ENCODE measurements around the gene FTCD. TPM values are rescaled to one million over a fixed set of nuclear protein-coding genes. Genes with fewer than 3 reads are reported as not detected.

FTCD gene
- total RNA-seq, 1 donor from 2014 or later = 2.3 TPM

GRCh38 chr21:46117586-46118315, 37.6 kb downstream of the FTCD start:
- H3K4me3 Mint-ChIP-seq (ENCODE audit: unreplicated experiment) = no peak overlapping the region
- peaks cover 36% of the 10 kb centered on the region for H3K36me3 Mint-ChIP-seq (ENCODE audit: unreplicated experiment)
- TF ChIP-seq CTCF (IDR thresholded peaks at IDR 0.05) = no peak
- peaks cover 21% of the 10 kb centered on the region for H3K4me1 Mint-ChIP-seq (ENCODE audit: unreplicated experiment)
- H3K27ac Mint-ChIP-seq (ENCODE audit: unreplicated experiment) = no peak overlapping the region
- peak; percentile 84 for DNase-seq (ENCODE audit: extremely low spot score, unreplicated experiment)
- H3K9me3 Mint-ChIP-seq (ENCODE audit: unreplicated experiment) = no peaks in the 10 kb centered on the region
- H3K27me3 Mint-ChIP-seq (ENCODE audit: unreplicated experiment) = no peaks in the 10 kb centered on the region

DNA sequence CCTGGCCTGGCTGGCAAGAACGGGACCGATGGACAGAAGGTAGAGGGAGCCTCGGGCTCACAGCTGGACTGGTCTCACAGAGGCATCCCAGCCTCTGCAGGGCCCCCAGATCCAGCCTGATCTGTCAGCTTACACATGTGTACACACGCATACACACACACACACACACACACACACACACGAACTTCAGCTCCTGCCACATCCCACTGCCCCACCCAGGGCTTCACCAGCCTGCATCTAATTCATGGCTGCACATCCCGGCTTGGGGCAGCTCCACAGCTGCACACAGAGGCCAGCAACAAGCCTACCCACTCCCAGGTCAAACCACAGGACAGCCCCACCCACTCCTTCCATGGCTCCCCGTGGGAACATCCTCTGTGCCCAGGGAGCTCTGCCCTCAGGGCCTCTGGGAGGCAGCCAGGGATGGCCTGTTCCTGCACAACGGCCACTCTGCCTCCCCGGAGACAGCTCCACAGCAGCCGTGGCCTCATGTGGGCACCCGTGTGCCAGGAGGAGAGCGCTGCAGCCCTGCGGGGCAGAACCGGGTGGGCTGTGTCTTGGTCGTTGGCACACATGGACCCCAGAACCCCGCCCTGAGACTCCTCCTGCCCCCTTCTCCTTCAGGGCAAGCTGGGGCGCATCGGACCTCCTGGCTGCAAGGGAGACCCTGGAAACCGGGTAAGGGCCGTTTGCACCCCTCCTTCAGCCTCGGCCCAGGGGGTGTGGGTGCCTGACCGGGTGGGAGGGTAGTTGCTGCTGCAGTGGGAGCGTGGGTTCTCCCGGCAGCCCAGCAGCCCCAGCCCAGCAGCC, 38.4 kb downstream of the FTCD start:
- Mint-ChIP-seq H3K4me1 (ENCODE audit: unreplicated experiment) (peaks cover 21% of the 10 kb centered on the region), H3K27ac (ENCODE audit: unreplicated experiment) (peak overlapping the region; percentile 82), H3K36me3 (ENCODE audit: unreplicated experiment) (peaks cover 30% of the 10 kb centered on the region), H3K27me3 (ENCODE audit: unreplicated experiment) (no peaks in the 10 kb centered on the region), H3K4me3 (ENCODE audit: unreplicated experiment) (peak overlapping the region; percentile 1), H3K9me3 (ENCODE audit: unreplicated experiment) (no peaks in the 10 kb centered on the region)
- no peak for TF ChIP-seq CTCF (IDR thresholded peaks at IDR 0.05)
- DNase-seq (ENCODE audit: extremely low spot score, unreplicated experiment) = peak; percentile 91

DNA sequence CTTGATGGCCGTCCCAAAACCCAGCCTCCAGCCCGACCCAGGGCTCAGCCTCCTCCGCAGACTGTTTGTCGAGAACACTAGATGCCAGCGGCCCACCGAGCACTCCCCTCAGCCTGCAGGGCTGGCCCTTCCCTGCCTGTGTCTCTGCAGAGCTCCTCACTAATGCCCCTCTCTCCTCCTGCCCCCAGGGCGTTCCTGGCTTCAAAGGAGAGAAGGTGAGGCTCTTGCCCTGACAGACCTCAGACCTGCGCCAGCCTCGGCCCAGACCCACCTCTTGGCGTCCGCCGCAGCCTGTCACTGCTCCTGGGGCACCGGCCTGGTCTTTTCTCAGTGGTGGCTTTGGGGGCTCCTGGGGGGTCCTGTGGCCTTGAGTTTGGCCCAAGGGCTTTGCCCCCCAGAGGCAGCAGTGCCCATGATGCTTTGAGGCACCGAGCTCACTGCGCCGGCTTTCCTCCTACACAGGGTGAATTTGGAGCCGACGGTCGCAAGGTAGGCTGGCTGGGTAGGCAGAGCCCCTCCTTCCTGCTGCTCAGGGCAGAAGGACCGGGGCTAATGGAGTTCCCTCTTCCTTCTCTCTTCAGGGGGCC, 39.1 kb downstream of the FTCD start:
- H3K27me3 Mint-ChIP-seq (ENCODE audit: unreplicated experiment) = no peaks in the 10 kb centered on the region
- H3K9me3 Mint-ChIP-seq (ENCODE audit: unreplicated experiment) = no peaks in the 10 kb centered on the region
- DNase-seq (ENCODE audit: extremely low spot score, unreplicated experiment) = peak; percentile 84
- no peak overlapping the region for H3K27ac Mint-ChIP-seq (ENCODE audit: unreplicated experiment)
- TF ChIP-seq CTCF (IDR thresholded peaks at IDR 0.05) = no peak
- no peak overlapping the region for H3K4me3 Mint-ChIP-seq (ENCODE audit: unreplicated experiment)
- peaks cover 21% of the 10 kb centered on the region for H3K4me1 Mint-ChIP-seq (ENCODE audit: unreplicated experiment)
- H3K36me3 Mint-ChIP-seq (ENCODE audit: unreplicated experiment) = peaks cover 29% of the 10 kb centered on the region

- H3K4me1 Mint-ChIP-seq (ENCODE audit: unreplicated experiment) = peaks cover 23% of the 10 kb centered on the region
- peaks cover 26% of the 10 kb centered on the region for H3K36me3 Mint-ChIP-seq (ENCODE audit: unreplicated experiment)
- peak overlapping the region; percentile 14 for H3K27ac Mint-ChIP-seq (ENCODE audit: unreplicated experiment)
- H3K9me3 Mint-ChIP-seq (ENCODE audit: unreplicated experiment) = no peaks in the 10 kb centered on the region
- no peaks in the 10 kb centered on the region for H3K27me3 Mint-ChIP-seq (ENCODE audit: unreplicated experiment)
- DNase-seq (ENCODE audit: extremely low spot score, unreplicated experiment) = peak; percentile 57
- no peak for TF ChIP-seq CTCF (IDR thresholded peaks at IDR 0.05)
- H3K4me3 Mint-ChIP-seq (ENCODE audit: unreplicated experiment) = no peak overlapping the region
These were observed 39.8 kb downstream of the FTCD start for GRCh38 chr21:46115441-46116188.

All from osteocyte (in vitro differentiated cells).